Karpas-422 (cell line): ENCODE data around the gene CPXM2. TPM values are rescaled to one million over a fixed set of nuclear protein-coding genes. Genes with fewer than 3 reads are reported as not detected.

Experiments
- DNase-seq: peaks from one replicate; pipeline ENCODE4 v3.0.0-alpha.2; 2015
- H2AFZ ChIP-seq: fragments of 200-600 bp; sonication (generic); 2 replicates; pipeline ENCODE4 v1.6.1; 2014; ENCODE audit warnings: antibody characterized with exemption, low read length, mixed read lengths
- H3K27ac ChIP-seq: fragments of 200-600 bp; sonication (generic); 2 replicates; pipeline ENCODE4 v1.5.1; 2014; ENCODE audit warnings: mild to moderate bottlenecking, low read length, moderate library complexity
- H3K27me3 ChIP-seq: fragments of 200-600 bp; sonication (generic); 2 replicates; pipeline ENCODE4 v1.6.1; 2014; ENCODE audit warnings: low read length, mixed read lengths
- H3K36me3 ChIP-seq: fragments of 200-600 bp; sonication (generic); 2 replicates; pipeline ENCODE4 v1.6.1; 2014; ENCODE audit warnings: low read length, mixed read lengths; ENCODE audit not compliant: insufficient read depth
- H3K4me1 ChIP-seq: fragments of 200-600 bp; sonication (generic); 2 replicates; pipeline ENCODE4 v1.6.1; 2014; ENCODE audit warnings: mild to moderate bottlenecking, low read length, mixed read lengths
- H3K4me2 ChIP-seq: fragments of 200-600 bp; sonication (generic); 2 replicates; pipeline ENCODE4 v1.6.1; 2014; ENCODE audit warnings: low read length, low read depth, mild to moderate bottlenecking; ENCODE audit not compliant: poor library complexity, severe bottlenecking
- H3K4me3 ChIP-seq: fragments of 200-600 bp; sonication (generic); 2 replicates; pipeline ENCODE4 v1.5.1; 2014; ENCODE audit warnings: mild to moderate bottlenecking, antibody characterized with exemption, low read length, mixed read lengths
- H3K79me2 ChIP-seq: fragments of 200-600 bp; sonication (generic); 2 replicates; pipeline ENCODE4 v1.6.1; 2014; ENCODE audit warnings: mild to moderate bottlenecking, low read length, mixed read lengths
- H3K9ac ChIP-seq: fragments of 200-600 bp; sonication (generic); 2 replicates; pipeline ENCODE4 v1.6.0; 2014; ENCODE audit warnings: low read length
- H3K9me2 ChIP-seq: fragments of 200-600 bp; sonication (generic), shearing (Covaris generic); replicated peaks from 2 replicates; pipeline ENCODE4 v1.6.0; 2014; ENCODE audit warnings: mild to moderate bottlenecking, low read length, moderate library complexity; ENCODE audit not compliant: insufficient read depth
- H3K9me3 ChIP-seq: fragments of 300-700, 200-600 bp; sonication (generic); 2 replicates; pipeline ENCODE4 v1.6.1; 2014; ENCODE audit warnings: low read length, mixed read lengths
- H4K20me1 ChIP-seq: fragments of 200-600 bp; sonication (generic); 2 replicates; pipeline ENCODE4 v1.6.1; 2014; ENCODE audit warnings: mild to moderate bottlenecking, antibody characterized with exemption, low read length, low read depth; ENCODE audit not compliant: insufficient read depth
- total RNA-seq: library from RNA; depleted of rRNA; stranded (reverse); fragments of >200 nt; shearing (Covaris generic); gene quantifications from 2 replicates; pipeline ENCODE4 v1.2.3, GENCODE V29; 2014; ENCODE audit warnings: low replicate concordance

Gene CPXM2
- total RNA-seq, 1 experiment from 2014 or later = not detected

DNA sequence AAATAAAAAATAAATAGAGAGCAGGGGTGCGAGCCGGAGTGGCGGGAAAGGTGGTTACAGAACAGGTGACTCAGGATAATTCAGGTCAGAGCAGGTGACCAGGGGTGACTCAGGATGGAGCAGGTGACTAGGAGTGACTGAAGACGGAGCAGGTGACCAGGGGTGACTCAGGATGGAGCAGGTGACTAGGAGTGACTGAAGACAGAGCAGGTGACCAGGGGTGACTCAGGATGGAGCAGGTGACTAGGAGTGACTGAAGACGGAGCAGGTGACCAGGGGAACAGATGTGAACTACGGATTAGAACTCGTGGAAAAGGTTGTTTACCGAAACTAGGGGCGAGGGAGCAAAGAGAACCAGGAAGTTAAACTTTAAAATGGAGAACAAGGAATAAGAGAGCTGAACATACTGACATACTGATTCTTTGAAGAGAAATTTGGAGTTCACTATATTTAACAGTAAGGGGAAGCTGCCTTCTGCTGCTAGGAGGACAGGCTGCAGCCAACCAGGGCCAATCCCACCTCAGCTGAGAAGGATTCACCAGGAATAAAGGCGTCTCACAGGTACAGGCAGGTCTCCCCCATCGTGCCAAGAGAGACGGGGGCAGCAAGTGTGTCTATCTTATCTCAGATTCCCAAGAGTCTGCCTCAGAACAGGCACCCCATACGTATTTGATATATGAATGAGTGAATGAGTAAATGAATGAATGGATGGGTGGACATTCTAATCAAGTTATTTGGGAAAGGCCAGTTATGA is 101.3 kb downstream of the CPXM2 start:
- H2AFZ ChIP-seq = no peak overlapping the region
- no peaks in the 10 kb centered on the region for H4K20me1 ChIP-seq
- H3K36me3 ChIP-seq = no peaks in the 10 kb centered on the region
- no peak overlapping the region for H3K9ac ChIP-seq
- no peaks in the 10 kb centered on the region for H3K79me2 ChIP-seq
- no peak for DNase-seq
- no peaks in the 10 kb centered on the region for H3K9me3 ChIP-seq
- H3K9me2 ChIP-seq = no peaks in the 10 kb centered on the region
- no peak overlapping the region for H3K4me2 ChIP-seq
- no peak overlapping the region for H3K27ac ChIP-seq
- no peaks in the 10 kb centered on the region for H3K4me1 ChIP-seq
- H3K27me3 ChIP-seq = no peaks in the 10 kb centered on the region
- H3K4me3 ChIP-seq = no peak overlapping the region

GRCh38 chr10:123788981-123789380 is 102.6 kb downstream of the CPXM2 start:
- no peak for DNase-seq
- Histone ChIP-seq H3K27me3 (no peaks in the 10 kb centered on the region), H3K9me2 (no peaks in the 10 kb centered on the region), H3K4me2 (no peak overlapping the region), H3K4me1 (no peaks in the 10 kb centered on the region), H3K9ac (no peak overlapping the region), H3K27ac (no peak overlapping the region), H3K79me2 (no peaks in the 10 kb centered on the region), H2AFZ (no peak overlapping the region), H4K20me1 (no peaks in the 10 kb centered on the region), H3K9me3 (no peaks in the 10 kb centered on the region), H3K36me3 (no peaks in the 10 kb centered on the region), H3K4me3 (no peak overlapping the region)

GRCh38 chr10:123787566-123787965 is 104.0 kb downstream of the CPXM2 start:
- no peaks in the 10 kb centered on the region for H3K36me3 ChIP-seq
- no peaks in the 10 kb centered on the region for H3K4me1 ChIP-seq
- no peak overlapping the region for H2AFZ ChIP-seq
- H3K9me2 ChIP-seq = no peaks in the 10 kb centered on the region
- no peak for DNase-seq
- H3K27me3 ChIP-seq = no peaks in the 10 kb centered on the region
- H3K4me3 ChIP-seq = no peak overlapping the region
- no peak overlapping the region for H3K27ac ChIP-seq
- no peaks in the 10 kb centered on the region for H4K20me1 ChIP-seq
- no peak overlapping the region for H3K9ac ChIP-seq
- H3K79me2 ChIP-seq = no peaks in the 10 kb centered on the region
- no peaks in the 10 kb centered on the region for H3K9me3 ChIP-seq
- H3K4me2 ChIP-seq = no peak overlapping the region

DNA sequence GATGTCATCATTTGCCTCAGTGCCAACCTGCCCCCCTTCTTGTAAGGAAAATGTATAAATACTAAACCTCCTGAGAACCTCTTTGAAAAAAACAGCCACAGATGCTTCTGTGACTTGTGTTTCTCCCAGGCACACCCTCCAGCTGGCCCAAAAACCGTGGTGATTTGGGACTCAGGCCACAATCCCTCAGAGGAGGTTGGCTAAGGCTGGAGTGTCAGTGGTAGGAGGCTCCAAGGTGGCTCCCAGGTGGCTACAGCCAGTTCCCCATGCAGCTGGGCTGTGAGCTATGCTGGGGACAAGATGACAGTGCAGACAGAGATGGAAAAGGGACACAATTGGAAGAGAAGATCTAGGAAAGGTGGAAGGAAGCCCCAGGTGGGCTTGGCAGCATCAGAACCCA is 104.7 kb downstream of the CPXM2 start:
- no peak overlapping the region for H3K4me3 ChIP-seq
- DNase-seq = no peak
- H3K9me3 ChIP-seq = no peaks in the 10 kb centered on the region
- H3K79me2 ChIP-seq = no peaks in the 10 kb centered on the region
- H2AFZ ChIP-seq = no peak overlapping the region
- H3K27me3 ChIP-seq = no peaks in the 10 kb centered on the region
- H3K9me2 ChIP-seq = no peaks in the 10 kb centered on the region
- no peaks in the 10 kb centered on the region for H4K20me1 ChIP-seq
- no peak overlapping the region for H3K9ac ChIP-seq
- H3K4me1 ChIP-seq = no peaks in the 10 kb centered on the region
- H3K4me2 ChIP-seq = no peak overlapping the region
- H3K27ac ChIP-seq = no peak overlapping the region
- H3K36me3 ChIP-seq = no peaks in the 10 kb centered on the region

DNA sequence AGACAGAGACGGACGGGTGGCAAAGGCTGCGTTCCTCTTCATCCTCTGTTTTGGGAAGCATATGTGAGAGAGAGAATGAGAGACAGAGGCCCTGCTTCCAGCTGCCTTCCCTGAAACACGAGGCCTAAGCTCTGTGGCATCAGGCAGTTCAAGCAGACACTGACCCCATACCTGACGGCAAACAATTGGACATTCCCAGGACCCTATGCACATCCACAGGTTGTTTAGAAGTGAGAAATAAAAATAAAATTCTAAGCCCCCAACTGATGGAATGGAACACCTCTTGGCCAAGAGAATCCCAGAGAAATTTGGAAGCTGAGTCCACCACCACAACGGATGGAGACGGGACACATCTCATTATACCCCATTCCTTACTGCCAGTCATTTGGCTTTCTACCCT is 105.3 kb downstream of the CPXM2 start:
- H4K20me1 ChIP-seq = no peaks in the 10 kb centered on the region
- H3K4me3 ChIP-seq = no peak overlapping the region
- H3K27ac ChIP-seq = no peak overlapping the region
- DNase-seq = no peak
- no peak overlapping the region for H3K4me2 ChIP-seq
- no peak overlapping the region for H2AFZ ChIP-seq
- H3K9me3 ChIP-seq = no peaks in the 10 kb centered on the region
- no peaks in the 10 kb centered on the region for H3K9me2 ChIP-seq
- no peaks in the 10 kb centered on the region for H3K4me1 ChIP-seq
- no peaks in the 10 kb centered on the region for H3K79me2 ChIP-seq
- H3K9ac ChIP-seq = no peak overlapping the region
- H3K27me3 ChIP-seq = no peaks in the 10 kb centered on the region
- H3K36me3 ChIP-seq = no peaks in the 10 kb centered on the region

- H3K4me3 ChIP-seq = no peak overlapping the region
- no peaks in the 10 kb centered on the region for H3K79me2 ChIP-seq
- H3K27me3 ChIP-seq = no peaks in the 10 kb centered on the region
- H3K9ac ChIP-seq = no peak overlapping the region
- no peaks in the 10 kb centered on the region for H3K9me3 ChIP-seq
- no peak overlapping the region for H2AFZ ChIP-seq
- H3K4me2 ChIP-seq = no peak overlapping the region
- no peaks in the 10 kb centered on the region for H3K9me2 ChIP-seq
- no peaks in the 10 kb centered on the region for H3K36me3 ChIP-seq
- H3K4me1 ChIP-seq = no peaks in the 10 kb centered on the region
- no peak for DNase-seq
- no peaks in the 10 kb centered on the region for H4K20me1 ChIP-seq
- no peak overlapping the region for H3K27ac ChIP-seq
These were observed 107.0 kb downstream of the CPXM2 start for GRCh38 chr10:123784646-123785045.

DNA sequence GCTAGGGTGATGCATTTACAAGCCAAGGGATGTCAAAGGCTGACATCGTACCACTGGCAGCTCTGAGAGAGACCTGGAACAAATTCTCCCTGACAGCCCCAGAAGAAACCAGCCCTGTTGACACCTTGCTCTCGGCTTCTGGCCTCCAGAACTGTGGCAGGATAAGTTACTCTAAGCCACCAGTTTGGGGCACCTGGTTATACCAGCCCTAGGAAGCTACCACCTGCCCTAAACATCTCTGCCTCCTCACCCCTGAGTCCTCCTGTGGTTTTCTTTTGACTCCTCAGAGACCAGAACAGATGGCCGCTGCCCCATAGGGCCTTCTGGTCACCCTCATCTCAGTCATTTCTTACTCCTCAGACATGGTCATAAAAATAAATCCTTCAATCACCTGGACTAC is 107.4 kb downstream of the CPXM2 start:
- no peaks in the 10 kb centered on the region for H3K9me3 ChIP-seq
- H4K20me1 ChIP-seq = no peaks in the 10 kb centered on the region
- H3K9ac ChIP-seq = no peak overlapping the region
- DNase-seq = no peak
- no peaks in the 10 kb centered on the region for H3K4me1 ChIP-seq
- no peak overlapping the region for H3K4me3 ChIP-seq
- H2AFZ ChIP-seq = no peak overlapping the region
- H3K9me2 ChIP-seq = no peaks in the 10 kb centered on the region
- no peak overlapping the region for H3K27ac ChIP-seq
- no peaks in the 10 kb centered on the region for H3K36me3 ChIP-seq
- H3K79me2 ChIP-seq = no peaks in the 10 kb centered on the region
- H3K4me2 ChIP-seq = no peak overlapping the region
- H3K27me3 ChIP-seq = no peaks in the 10 kb centered on the region

DNA sequence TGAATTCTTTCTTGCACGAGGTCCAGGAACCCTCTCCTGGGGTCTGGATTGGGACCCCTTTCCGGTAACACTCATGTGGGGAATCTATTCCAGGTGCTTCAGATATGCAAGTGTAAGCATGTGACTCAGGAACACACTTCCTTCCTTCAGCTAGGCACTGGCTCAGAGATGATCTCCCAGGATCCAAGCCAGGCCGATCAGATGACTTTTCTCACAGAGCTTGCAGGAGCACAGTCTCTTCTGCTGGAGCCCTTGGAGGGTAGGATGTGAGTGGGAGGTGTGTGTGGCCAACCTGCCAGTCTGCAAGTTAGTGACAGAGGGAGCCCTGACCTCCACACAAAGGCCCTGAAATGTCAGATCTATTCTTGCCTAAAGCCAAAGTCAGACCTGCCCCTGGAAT is 108.3 kb downstream of the CPXM2 start:
- no peak overlapping the region for H2AFZ ChIP-seq
- no peaks in the 10 kb centered on the region for H3K79me2 ChIP-seq
- H3K27ac ChIP-seq = no peak overlapping the region
- H3K9me3 ChIP-seq = no peaks in the 10 kb centered on the region
- no peaks in the 10 kb centered on the region for H3K4me1 ChIP-seq
- no peak for DNase-seq
- no peak overlapping the region for H3K9ac ChIP-seq
- no peaks in the 10 kb centered on the region for H4K20me1 ChIP-seq
- H3K9me2 ChIP-seq = no peaks in the 10 kb centered on the region
- H3K4me2 ChIP-seq = no peak overlapping the region
- H3K4me3 ChIP-seq = no peak overlapping the region
- H3K27me3 ChIP-seq = no peaks in the 10 kb centered on the region
- no peaks in the 10 kb centered on the region for H3K36me3 ChIP-seq
